Epithelial cell of esophagus (primary cell): ENCODE results near the gene BCAS4.
"Not testable (repeated sequence)": the region's sequence is repeated elsewhere in the genome, so short reads cannot be mapped to it uniquely, and the experiment has no call there.

Experiments used
- DNase-seq: peaks from one replicate; pipeline ENCODE4 v3.0.0; 2010; ENCODE audit warnings: low read depth
- H3K4me3 ChIP-seq: 2 replicates; pipeline ENCODE4 v1.5.1; 2011; ENCODE audit warnings: mild to moderate bottlenecking, low read length, control low read depth
- TF ChIP-seq, protein P1 (sequence below): IDR thresholded peaks from 2 replicates; pipeline ENCODE4 v1.5.1; 2011; ENCODE audit warnings: low read depth, mild to moderate bottlenecking, low read length, control low read depth, inconsistent platforms; ENCODE audit not compliant: insufficient read depth; ENCODE audit errors: missing control alignments

Gene BCAS4

DNA sequence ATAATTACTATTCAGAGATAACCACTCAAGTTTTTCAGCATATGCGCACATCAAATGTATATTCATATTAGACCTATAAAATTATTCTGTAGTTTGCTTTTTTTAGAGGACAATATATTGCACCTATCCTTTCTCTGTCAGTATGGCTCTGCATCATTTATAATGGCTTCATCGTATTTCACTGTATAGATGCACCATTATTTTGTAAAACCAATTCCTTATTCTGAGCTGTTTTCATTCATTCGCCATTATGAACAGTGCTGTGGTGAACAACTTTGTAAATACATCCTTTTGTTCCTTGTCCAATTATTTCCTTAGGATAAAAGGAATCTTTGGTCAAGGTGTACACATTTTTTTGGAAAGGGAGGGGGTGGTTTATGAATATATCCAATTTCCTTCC, 29.2 kb upstream of the BCAS4 start:
- DNase-seq: no peak
- H3K4me3 ChIP-seq: no peak overlapping the region
- TF ChIP-seq, protein P1, sequence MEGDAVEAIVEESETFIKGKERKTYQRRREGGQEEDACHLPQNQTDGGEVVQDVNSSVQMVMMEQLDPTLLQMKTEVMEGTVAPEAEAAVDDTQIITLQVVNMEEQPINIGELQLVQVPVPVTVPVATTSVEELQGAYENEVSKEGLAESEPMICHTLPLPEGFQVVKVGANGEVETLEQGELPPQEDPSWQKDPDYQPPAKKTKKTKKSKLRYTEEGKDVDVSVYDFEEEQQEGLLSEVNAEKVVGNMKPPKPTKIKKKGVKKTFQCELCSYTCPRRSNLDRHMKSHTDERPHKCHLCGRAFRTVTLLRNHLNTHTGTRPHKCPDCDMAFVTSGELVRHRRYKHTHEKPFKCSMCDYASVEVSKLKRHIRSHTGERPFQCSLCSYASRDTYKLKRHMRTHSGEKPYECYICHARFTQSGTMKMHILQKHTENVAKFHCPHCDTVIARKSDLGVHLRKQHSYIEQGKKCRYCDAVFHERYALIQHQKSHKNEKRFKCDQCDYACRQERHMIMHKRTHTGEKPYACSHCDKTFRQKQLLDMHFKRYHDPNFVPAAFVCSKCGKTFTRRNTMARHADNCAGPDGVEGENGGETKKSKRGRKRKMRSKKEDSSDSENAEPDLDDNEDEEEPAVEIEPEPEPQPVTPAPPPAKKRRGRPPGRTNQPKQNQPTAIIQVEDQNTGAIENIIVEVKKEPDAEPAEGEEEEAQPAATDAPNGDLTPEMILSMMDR: no peak

- DNase-seq, H3K4me3 ChIP-seq: not testable (repeated sequence)
These were observed 27.7 kb upstream of the BCAS4 start for GRCh38 chr20:50766955-50767809.

- DNase-seq: not testable (repeated sequence)
These were observed 25.9 kb upstream of the BCAS4 start for GRCh38 chr20:50768991-50769390.

DNA sequence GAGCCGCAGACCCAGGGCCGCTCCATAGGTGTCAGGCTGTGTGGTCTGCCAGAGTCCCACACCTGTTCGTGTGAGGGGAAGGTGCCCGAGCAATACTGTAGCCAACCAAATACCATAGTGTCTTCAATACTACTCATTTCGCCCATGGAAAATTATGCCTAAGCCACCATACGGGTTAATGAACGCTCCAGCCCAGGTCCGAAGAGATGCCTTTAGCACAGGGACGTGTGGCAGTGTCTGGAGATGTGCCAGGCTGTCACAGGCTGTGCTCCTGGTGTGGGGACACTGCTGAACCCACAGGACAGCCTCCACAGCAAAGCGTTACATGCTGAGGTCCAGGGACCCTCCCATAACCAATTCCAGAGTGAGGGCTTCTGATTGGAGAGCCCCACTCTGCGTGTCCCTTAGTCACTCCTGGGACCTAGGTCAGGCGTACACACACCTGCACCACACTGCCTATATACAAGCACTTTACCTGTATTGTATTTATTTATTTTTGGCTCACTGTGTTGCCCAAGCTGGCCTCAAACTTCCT, 25.2 kb upstream of the BCAS4 start:
- not testable (repeated sequence) for DNase-seq, H3K4me3 ChIP-seq

More at GRCh38 chr20:50768991-50769390, 25.9 kb upstream of the BCAS4 start:
- H3K4me3 ChIP-seq: not testable (repeated sequence)

GRCh38 chr20:50771419-50772080, 23.3 kb upstream of the BCAS4 start:
- not testable (repeated sequence) for H3K4me3 ChIP-seq, DNase-seq

- DNase-seq: no peak
- TF ChIP-seq, protein P1: no peak
- no peak overlapping the region for H3K4me3 ChIP-seq
These were observed 22.3 kb upstream of the BCAS4 start for GRCh38 chr20:50772420-50773185.

GRCh38 chr20:50774515-50774914, 20.3 kb upstream of the BCAS4 start:
- DNase-seq: no peak
- H3K4me3 ChIP-seq: no peak overlapping the region
- TF ChIP-seq, protein P1: no peak

DNA sequence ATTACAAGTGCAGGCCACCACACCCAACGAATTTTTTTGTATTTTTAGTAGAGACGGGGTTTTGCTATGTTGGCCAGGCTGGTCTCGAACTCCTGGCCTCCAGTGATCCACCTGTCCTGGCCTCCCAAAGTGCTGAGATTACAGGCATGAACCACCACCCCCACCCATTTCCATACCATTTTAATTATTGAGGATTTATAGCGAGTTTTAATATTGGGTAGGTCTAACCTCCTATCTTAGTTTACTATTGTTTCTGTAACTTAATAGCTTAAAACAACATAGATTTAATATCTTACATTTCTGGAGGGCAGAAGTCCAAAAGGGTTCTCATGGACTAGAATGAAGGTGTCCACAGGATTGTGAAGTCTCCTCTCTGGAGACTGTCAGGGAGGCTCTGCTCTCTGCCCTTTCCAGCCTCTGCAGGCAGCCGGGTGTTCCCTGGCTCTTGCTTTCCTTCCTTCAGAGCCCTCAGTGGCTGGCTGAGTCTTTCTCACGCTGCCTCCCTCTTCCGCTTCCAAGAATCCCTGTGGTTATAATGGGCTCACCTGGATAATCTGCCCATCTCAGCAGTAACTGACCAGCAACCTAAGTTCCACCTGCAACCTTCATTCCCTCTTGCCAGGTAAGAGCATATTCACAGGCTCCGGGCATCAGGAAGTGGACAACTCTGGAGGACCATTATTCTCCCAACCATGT, 18.6 kb upstream of the BCAS4 start:
- TF ChIP-seq, protein P1: no peak
- H3K4me3 ChIP-seq: no peak overlapping the region
- DNase-seq: no peak
